Smooth muscle cell (in vitro differentiated cells): ENCODE data around the gene GPR83. TPM values are rescaled to one million over a fixed set of nuclear protein-coding genes. Genes with fewer than 3 reads are reported as not detected.

Source experiments
- DNase-seq: peaks from one replicate; lab custom pipeline; 2025; ENCODE audit not compliant: unreplicated experiment; lab: John Stamatoyannopoulos, UW
- H2AFZ ChIP-seq: fragments of 200-600 bp; sonication (generic); 2 replicates; pipeline ENCODE4 v1.6.0; 2016; ENCODE audit warnings: antibody characterized with exemption, low read depth, mild to moderate bottlenecking
- H3F3A ChIP-seq: fragments of 200-600 bp; sonication (generic); 2 replicates; pipeline ENCODE4 v1.6.0; 2017; ENCODE audit warnings: antibody characterized with exemption, low read depth
- H3K27ac ChIP-seq: fragments of 200-600 bp; sonication (generic); 2 replicates; pipeline ENCODE4 v1.5.1; 2016; ENCODE audit warnings: low read depth, mild to moderate bottlenecking
- H3K27me3 ChIP-seq: fragments of 200-600 bp; sonication (generic); 2 replicates; pipeline ENCODE4 v1.6.1; 2016; ENCODE audit warnings: low read depth, mild to moderate bottlenecking
- H3K36me3 ChIP-seq: fragments of 200-600 bp; sonication (generic); 2 replicates; pipeline ENCODE4 v1.5.1; 2016; ENCODE audit warnings: low read depth
- H3K4me1 ChIP-seq: fragments of 200-600 bp; sonication (generic); 2 replicates; pipeline ENCODE4 v1.5.1; 2016; ENCODE audit warnings: low read depth
- H3K4me2 ChIP-seq: fragments of 200-600 bp; sonication (generic); 2 replicates; pipeline ENCODE4 v1.6.0; 2016; ENCODE audit warnings: mild to moderate bottlenecking
- H3K4me3 ChIP-seq: fragments of 200-600 bp; sonication (generic); 2 replicates; pipeline ENCODE4 v1.5.1; 2016; ENCODE audit warnings: mild to moderate bottlenecking
- H3K79me2 ChIP-seq: fragments of 200-600 bp; sonication (generic); 2 replicates; pipeline ENCODE4 v1.6.0; 2016; ENCODE audit warnings: low read depth, mild to moderate bottlenecking
- H3K9ac ChIP-seq: fragments of 200-600 bp; sonication (generic); 2 replicates; pipeline ENCODE4 v1.6.0; 2016; ENCODE audit warnings: low read depth
- H3K9me3 ChIP-seq: fragments of 200-600 bp; sonication (generic); replicated peaks from 2 replicates; pipeline ENCODE4 v1.5.1; 2016; ENCODE audit warnings: low read depth
- H4K20me1 ChIP-seq: fragments of 200-600 bp; sonication (generic); 2 replicates; pipeline ENCODE4 v1.6.0; 2016; ENCODE audit warnings: low read depth
- CTCF ChIP-seq: fragments of 200-600 bp; sonication (generic); IDR thresholded peaks from 2 replicates; pipeline ENCODE4 v1.5.1; 2017; ENCODE audit warnings: borderline replicate concordance, mild to moderate bottlenecking, antibody characterized with exemption; ENCODE audit not compliant: insufficient read depth, poor library complexity, severe bottlenecking
- WGBS: methylation state at CpG from one replicate; pipeline ENCODE4 v1.1.7; 2016; ENCODE audit warnings: low lambda C conversion rate; 5-methylcytosine and 5-hydroxymethylcytosine counted together
- polyA plus RNA-seq: library from polyadenylated mRNA; unstranded; fragments of >200 nt; fragmentation: Nextera tagmentation; extraction: Ambion mirVana; gene quantifications from 2 replicates; pipeline ENCODE4 v1.2.1, GENCODE V29; 2016
- total RNA-seq: library from RNA; depleted of rRNA; stranded (reverse); fragments of >200 nt; gene quantifications from 2 replicates; pipeline ENCODE4 v1.2.3, GENCODE V29; 2014

Gene GPR83
- total and polyA plus RNA-seq, 2 experiments from 2014 or later = 0.05 to 1.1 TPM

- 97% methylated on average over 1 of the region's 1 CpG for WGBS
- H2AFZ ChIP-seq = no peak overlapping the region
- no peaks in the 10 kb centered on the region for H3K79me2 ChIP-seq
- no peaks in the 10 kb centered on the region for H3F3A ChIP-seq
- H4K20me1 ChIP-seq = no peaks in the 10 kb centered on the region
- no peaks in the 10 kb centered on the region for H3K36me3 ChIP-seq
- no peaks in the 10 kb centered on the region for H3K4me1 ChIP-seq
- H3K9me3 ChIP-seq = no peaks in the 10 kb centered on the region
- H3K4me2 ChIP-seq = no peak overlapping the region
- no peaks in the 10 kb centered on the region for H3K27me3 ChIP-seq
- TF ChIP-seq CTCF = no peak
- no peak for DNase-seq
- H3K27ac ChIP-seq = no peak overlapping the region
- H3K9ac ChIP-seq = no peak overlapping the region
- H3K4me3 ChIP-seq = no peak overlapping the region
Measured at GRCh38 chr11:94449029-94449428, 47.8 kb upstream of the GPR83 start.

- no peak for TF ChIP-seq CTCF
- no peak overlapping the region for H3K4me3 ChIP-seq
- WGBS = 91% methylated on average over 4 of the region's 4 CpGs
- no peaks in the 10 kb centered on the region for H3K4me1 ChIP-seq
- no peak overlapping the region for H3K4me2 ChIP-seq
- no peak overlapping the region for H2AFZ ChIP-seq
- DNase-seq = no peak
- H3K9ac ChIP-seq = no peak overlapping the region
- no peaks in the 10 kb centered on the region for H3F3A ChIP-seq
- H3K27me3 ChIP-seq = no peaks in the 10 kb centered on the region
- no peaks in the 10 kb centered on the region for H4K20me1 ChIP-seq
- H3K27ac ChIP-seq = no peak overlapping the region
- no peaks in the 10 kb centered on the region for H3K79me2 ChIP-seq
- no peaks in the 10 kb centered on the region for H3K9me3 ChIP-seq
- H3K36me3 ChIP-seq = no peaks in the 10 kb centered on the region
Measured at GRCh38 chr11:94447149-94447548, 45.9 kb upstream of the GPR83 start.

GRCh38 chr11:94445641-94446040 is 44.4 kb upstream of the GPR83 start:
- TF ChIP-seq CTCF = no peak
- Histone ChIP-seq H3K4me1 (no peaks in the 10 kb centered on the region), H3K36me3 (no peaks in the 10 kb centered on the region), H4K20me1 (no peaks in the 10 kb centered on the region), H3K9ac (no peak overlapping the region), H3K4me2 (no peak overlapping the region), H3F3A (no peaks in the 10 kb centered on the region), H3K79me2 (no peaks in the 10 kb centered on the region), H2AFZ (no peak overlapping the region), H3K4me3 (no peak overlapping the region), H3K9me3 (no peaks in the 10 kb centered on the region), H3K27ac (no peak overlapping the region), H3K27me3 (no peaks in the 10 kb centered on the region)
- DNase-seq = no peak
- WGBS = 95% methylated on average over 1 of the region's 1 CpG

- DNase-seq = no peak
- no peaks in the 10 kb centered on the region for H3K27me3 ChIP-seq
- H3K9ac ChIP-seq = no peak overlapping the region
- WGBS = 62% methylated on average over 1 of the region's 1 CpG
- peaks cover 11% of the 10 kb centered on the region for H3K36me3 ChIP-seq
- TF ChIP-seq CTCF = no peak
- no peak overlapping the region for H3K4me2 ChIP-seq
- no peak overlapping the region for H3K27ac ChIP-seq
- no peak overlapping the region for H3K4me3 ChIP-seq
- H3K79me2 ChIP-seq = no peaks in the 10 kb centered on the region
- no peaks in the 10 kb centered on the region for H3F3A ChIP-seq
- no peaks in the 10 kb centered on the region for H4K20me1 ChIP-seq
- H2AFZ ChIP-seq = no peak overlapping the region
- H3K4me1 ChIP-seq = no peaks in the 10 kb centered on the region
- no peaks in the 10 kb centered on the region for H3K9me3 ChIP-seq
Measured at GRCh38 chr11:94433049-94433448, 31.8 kb upstream of the GPR83 start.
